GM19463 (cell line): ENCODE data around the gene DDI1.
"Not testable (repeated sequence)": the region's sequence is repeated elsewhere in the genome, so short reads cannot be mapped to it uniquely, and the experiment has no call there.

Experiments
- ATAC-seq: cut with Tn5 transposase; IDR thresholded peaks from one replicate; pipeline ENCODE4 v1.9.1; 2021; ENCODE audit warnings: mild to moderate bottlenecking, moderate library complexity; ENCODE audit not compliant: unreplicated experiment

Gene DDI1

DNA sequence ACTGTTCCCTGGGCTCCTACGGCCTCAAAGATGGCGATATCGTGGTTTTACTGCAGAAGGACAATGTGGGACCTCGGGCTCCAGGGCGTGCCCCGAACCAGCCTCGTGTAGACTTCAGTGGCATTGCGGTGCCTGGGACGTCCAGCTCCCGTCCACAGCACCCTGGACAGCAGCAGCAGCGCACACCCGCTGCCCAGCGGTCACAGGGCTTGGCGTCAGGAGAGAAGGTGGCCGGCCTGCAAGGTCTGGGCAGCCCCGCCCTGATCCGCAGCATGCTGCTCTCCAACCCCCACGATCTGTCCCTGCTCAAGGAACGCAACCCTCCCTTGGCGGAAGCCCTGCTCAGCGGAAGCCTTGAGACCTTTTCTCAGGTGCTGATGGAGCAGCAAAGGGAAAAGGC is 555 bp downstream of the DDI1 start:
- ATAC-seq = no peak

DNA sequence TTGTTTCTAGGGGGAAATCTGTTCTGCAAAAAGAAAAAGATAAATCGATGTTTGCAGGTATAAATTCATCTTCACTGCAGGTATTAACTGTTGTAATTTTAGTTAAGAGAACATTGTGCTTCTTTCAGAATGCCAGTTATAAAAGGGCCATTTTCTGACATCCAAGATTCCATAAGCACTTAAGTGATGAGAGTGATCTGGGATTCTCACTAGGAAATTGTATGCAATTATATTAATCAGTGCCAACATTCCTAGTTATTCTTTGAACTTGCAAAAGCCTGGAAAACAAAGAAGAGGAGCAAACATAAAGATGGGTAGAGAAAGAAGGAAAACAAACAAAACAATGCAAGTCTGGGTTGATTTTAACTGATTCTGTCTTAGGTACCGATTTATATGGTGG is 5.4 kb downstream of the DDI1 start:
- ATAC-seq = no peak

DNA sequence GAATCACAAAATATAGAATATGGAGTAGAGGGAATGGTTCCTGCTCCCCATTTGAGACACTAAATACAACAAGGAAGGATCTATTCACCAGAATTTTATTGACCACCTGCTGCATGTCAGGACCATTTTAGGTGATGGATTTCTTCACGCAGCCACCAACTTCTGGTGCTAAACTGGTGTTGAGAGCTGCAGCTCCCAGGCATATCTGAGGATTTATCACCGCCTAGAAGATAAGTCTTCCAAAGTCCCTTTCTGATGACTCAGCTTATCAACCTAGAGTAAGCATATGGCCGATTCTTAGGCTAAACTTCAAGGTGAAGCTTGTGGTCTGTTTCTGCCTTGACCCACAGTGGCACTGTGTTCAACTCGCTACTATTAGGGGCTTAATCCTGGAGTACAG is 6.7 kb downstream of the DDI1 start:
- no peak for ATAC-seq

DNA sequence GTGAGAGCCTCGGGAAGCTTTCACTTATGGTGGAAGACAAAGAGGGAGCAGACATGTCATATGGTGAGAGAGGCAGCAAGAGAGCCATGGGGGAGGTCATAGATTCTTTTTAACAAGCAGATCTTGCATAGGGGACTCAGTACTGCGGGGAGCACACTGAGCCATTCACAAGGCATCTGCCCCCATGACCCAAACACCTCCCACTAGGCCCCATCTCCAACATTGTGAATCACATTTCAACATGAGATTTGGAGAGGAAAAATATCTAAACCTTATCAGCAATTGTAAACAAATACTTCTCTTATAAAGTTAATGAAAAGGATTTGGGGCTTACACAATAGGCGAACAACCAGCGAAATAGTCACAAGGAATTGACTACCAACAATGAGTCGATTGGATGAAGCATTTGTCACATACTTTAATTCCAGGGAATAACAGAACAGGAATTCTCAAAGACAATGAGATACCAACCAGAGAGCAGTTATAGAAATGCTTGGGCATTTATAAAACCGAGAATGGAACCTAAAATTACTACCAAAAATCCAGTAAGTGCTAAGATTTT is 7.3 kb downstream of the DDI1 start:
- no peak for ATAC-seq

DNA sequence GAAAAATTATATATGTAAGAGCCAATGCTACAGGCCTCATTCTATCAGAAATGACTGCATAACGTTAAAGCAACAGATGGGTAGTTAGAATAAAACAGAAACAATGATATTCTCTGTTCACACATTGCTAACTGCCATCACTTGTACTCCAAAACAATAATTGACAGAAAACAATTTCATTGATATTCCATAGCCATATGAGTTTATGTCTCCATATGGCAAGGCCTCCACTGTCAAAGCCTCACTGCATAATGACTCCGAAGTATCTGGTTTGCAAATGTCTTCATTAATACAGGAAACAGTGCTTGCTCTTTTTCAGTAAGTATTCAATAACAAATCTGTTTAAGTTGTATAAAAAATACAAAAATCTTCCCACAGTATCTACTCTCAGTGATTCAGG is 9.9 kb downstream of the DDI1 start:
- ATAC-seq = no peak

DNA sequence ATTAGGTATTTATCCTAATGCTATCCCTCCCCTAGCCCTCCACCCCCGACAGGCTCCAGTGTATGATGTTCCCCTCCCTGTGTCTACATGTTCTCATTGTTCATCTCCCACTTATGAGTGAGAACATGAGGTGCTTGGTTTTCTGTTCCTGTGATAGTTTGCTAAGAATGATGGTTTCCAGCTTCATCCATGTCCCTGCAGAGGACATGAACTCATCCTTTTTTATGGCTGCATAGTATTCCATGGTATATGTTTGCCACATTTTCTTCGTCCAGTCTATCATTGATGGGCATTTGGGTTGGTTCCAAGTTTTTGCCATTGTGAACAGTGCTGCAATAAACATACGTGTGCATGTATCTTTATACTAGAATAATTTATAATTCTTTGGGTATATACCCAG is 10.4 kb downstream of the DDI1 start:
- not testable (repeated sequence) for ATAC-seq

DNA sequence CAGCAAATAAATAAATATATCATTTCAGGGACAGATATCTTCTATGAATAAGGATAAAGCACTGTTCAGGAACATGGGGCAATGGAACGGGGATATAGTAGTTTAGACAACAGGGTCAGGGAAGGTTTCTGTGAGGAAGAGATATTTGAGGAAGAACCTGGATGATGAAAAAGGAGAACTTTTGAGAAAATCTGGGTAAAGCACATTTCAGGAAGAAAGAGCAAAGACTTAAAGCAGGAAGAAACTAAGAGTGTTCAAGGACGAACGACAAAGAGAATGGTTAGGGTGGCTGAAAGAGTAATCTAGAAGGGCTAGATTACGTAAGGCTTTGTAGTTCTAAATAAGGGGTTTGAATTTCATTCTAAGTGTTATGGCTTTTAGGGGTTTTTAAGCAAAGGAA is 12.7 kb downstream of the DDI1 start:
- no peak for ATAC-seq

DNA sequence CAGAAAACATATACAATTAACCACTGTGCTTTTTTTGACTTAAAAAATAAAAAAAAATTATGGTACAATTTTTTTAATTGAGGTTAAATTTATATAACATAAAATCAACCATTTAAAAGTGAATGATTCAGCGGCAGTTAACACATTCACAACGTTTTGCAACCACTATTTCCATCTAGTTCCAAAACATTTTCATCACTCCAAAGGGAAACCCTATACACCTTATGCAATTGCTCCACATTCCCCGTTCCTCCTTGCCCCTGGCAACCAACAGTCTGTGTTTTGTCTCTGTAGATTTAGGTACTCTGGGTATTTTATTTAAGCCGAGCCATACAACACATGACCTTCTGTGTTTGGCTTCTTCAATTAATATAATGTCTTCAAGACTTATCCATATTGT is 15.3 kb downstream of the DDI1 start:
- ATAC-seq = no peak

DNA sequence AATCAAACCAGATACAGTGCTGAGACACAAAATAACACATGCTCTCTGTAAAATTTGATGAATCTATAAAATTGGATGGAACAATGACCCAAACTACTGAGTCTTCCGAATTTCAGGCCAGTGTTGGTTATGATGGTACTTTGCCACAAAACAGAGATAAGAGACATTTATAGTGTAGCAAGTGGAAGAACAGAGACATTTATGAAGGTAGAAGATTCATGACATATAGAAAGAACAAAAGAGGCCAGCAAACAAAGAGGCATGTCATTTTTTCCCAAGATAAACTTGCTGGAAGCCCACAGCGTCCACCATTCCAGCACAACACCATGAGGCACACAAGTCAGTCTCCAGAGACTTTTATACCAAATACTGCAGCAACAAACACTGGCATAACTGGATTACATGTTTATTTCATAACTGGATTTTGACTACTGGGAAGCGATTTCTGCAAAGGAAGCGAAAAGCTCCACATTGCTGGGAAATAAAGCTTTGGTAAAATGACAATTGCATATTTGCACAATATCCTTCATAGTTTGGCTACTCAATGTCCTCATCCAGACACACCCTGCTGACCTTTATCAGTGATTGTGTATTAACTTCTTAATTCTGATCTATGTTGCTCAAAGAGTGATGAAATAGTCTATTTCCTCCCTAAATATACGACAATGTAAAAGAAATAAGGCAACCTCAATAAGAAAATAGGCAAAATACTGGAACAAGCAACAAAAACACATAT is 17.5 kb downstream of the DDI1 start:
- ATAC-seq = no peak

DNA sequence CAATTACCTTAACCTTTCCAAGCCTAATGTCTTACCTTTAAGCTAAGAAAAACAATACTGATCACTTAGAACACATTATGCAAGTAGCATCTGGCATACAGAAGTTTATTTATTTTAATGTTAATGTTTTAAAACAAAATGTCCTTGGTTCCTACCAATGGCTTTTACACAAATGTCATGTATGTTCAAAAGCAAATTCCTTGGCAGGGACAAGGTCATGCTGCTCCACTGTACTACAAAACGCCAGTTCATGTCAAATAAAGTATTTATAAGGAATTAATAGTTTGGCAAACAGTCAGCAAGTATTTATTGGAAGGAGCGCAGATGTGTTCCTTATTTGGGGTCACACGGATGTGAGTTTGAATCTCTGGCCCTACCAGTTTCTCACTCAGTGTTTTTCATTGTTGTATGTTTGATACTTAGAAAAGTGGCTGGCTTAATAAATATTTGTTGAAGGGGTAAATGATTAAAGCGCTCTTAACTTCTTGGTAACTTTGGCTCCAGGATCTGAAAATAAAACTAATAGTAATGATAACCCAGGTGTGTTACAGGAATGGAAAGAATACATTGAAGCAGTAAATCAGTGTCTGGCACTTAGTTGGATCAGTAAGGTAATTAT is 18.6 kb downstream of the DDI1 start:
- no peak for ATAC-seq

DNA sequence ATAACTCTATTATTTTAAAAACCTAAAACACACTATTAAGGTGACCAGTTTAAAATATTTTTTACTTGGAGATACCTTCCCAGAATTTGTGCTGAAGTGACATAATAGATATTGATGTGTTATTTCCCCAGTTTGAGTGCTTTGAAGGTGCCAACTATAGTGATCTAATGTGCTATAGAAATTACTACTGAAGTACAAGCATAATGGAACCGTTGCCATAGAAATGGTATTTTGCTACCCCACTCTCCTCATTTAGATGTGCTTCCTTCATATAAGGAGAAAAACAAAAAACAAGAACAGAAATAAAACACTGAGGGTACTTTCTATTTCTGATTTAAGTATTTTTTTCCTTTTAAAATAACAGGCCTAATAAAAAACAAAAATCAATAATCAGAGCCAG is 19.2 kb downstream of the DDI1 start:
- ATAC-seq = no peak

DNA sequence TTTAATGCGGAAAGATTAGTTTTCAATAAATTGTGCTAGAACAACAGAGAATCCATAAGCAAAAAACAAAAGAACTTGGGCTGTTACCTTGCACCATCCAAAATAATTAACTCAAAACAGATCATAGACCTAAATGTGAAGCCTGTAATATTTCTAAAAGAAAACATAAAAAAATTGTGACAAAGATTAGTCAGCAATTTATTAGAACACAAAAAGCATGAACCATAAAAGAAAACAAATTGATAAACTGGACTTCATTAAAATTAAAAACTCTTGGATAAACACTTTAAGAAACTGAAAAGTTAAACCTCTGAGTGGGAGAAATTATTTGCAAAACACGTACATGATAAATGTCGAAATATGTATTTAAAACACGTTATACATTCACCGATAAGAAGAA is 21.5 kb downstream of the DDI1 start:
- no peak for ATAC-seq

DNA sequence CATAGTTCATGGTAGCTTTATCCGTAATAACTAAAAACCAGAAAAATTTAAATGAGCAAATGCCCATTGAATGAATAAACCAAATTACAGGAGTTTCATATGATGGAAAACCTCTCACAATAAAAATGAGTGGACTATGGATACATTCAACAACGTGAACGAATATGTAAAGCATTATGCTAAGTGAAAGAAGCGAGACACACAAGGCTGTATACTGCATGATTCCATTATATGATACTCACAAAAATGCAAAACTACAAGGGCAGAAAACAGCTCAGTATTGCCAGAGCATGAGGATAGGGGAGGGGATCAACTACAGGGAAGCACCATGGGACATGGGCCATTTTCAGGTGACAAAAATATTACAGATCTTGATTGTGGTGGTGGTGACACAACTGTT is 22.2 kb downstream of the DDI1 start:
- ATAC-seq = no peak

DNA sequence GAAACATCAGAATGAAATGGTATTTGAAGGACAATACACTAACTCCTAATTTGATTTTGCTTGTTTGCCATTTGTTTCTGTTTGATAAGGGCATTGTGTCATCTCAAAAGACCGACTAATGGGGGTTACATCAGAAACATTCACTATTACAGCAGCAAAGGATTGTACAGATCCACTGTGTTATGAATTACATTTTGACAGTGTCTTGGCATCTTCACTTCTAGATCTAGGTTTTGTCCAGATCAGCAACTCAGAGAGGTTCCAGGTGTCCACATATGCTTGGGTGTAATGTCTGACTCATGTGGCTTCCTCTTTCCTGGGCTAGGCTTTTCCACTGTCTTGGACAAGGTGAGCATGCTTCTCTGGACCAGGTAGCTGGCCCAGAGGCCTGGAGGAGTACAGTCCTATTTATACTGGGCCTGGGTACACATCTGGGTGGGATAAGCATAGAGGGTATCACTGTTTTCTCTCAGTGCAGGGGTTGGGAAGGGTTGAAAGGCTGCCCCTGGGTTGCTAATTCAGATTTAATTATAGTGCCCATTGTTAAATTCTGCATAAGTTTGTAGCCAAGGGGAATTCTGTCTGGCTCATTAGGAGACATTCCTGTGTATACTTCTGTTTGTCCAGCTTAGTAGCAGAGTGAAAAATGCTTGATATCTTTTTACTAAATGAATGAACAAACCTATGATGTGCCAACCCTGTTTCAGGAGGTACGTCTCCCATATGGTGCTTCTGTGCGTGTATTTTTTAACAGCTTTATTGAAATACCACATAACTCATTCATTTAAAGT is 23.8 kb downstream of the DDI1 start:
- no peak for ATAC-seq

DNA sequence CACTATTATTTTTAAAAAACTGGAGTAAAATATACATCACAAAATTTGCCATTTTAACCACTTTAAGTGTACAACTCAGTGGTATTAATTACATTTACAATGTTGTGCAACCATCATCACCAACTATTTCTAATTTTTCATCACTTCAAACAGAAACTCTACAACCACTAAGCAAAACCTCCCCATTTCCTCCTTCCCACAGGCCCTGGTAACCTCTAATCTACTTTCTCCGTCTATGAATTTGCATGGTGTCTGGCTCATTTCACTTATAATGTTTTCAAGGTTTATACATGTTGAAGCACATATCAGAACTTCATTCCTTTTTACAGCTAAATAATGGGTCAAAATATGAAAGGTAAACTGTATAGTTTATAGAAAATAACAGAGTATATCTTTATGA is 24.4 kb downstream of the DDI1 start:
- ATAC-seq = peak; percentile 90

DNA sequence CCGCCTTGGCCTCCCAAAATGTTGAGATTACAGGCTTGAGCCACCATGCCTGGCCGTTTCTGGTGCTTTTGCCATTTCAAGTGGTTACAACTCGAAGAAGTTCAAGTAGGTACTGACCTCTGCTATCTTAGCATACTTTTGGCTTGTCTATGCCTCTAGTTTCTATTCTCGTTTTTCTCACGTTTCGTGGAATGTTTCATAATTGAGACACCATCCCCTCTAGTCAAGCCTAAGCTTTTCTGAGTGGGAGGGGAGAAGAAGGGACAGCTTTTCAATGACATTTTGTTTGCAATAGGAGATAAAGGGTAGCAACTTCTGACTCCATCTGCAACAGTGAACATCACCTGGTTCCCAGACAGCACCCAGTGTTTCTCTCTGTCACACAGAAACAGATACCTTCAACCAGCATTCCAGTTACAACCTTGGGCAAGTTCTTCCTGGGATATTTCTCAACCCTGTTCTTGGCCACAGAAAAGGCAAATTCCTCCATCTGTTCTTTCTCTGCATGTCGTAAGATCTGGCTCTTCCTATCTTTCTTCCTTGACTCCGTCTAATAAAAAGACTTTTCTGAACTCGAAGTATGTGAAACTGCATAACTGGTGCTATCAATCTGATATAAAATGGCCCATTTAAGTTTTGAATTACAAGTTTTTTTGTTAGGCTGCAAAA is 25.5 kb downstream of the DDI1 start:
- no peak for ATAC-seq

DNA sequence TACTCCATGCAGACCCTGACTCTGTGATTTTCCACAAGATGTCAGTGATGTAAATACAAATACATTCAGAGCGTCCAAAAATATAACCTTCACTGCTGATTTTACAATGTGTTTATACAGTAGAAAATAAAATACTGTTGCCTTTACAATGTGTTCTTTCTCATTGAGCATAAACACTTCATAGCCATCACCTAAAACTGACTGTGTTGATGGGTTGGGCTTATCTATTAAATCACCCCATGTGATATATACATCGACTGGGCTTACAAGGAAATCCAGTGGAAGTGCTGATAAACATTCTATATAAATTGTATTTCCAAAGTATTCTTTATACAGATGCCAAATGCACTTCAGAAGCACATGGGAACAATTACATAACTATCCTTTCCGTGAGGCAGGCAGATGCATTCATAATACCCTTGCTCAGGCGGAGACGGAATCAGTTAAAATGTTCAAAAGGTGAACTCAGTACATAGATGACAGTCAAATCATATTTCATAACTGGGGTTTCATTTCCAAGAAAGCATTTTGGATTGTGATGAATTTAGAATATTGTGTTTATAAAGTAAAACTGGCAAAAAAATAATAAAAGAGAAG is 27.7 kb downstream of the DDI1 start:
- no peak for ATAC-seq

DNA sequence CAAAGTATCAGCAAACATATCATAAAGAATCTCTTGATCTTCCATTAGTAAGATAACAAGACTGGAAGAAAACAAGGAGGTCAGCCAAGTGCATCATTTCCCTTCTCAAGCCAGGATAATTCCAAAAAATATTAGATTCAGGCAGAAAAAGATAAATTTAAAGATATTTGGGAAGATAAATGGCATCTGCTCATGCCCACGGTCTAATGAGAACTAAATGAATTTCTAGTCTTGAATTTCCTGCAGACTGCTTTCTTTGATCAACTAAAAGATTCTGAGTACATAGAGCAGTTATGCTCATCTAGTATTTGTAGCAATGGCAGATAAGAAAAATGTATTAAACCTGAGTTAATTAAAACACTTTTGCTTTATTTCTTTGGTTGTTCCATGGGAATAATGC is 31.1 kb downstream of the DDI1 start:
- no peak for ATAC-seq

DNA sequence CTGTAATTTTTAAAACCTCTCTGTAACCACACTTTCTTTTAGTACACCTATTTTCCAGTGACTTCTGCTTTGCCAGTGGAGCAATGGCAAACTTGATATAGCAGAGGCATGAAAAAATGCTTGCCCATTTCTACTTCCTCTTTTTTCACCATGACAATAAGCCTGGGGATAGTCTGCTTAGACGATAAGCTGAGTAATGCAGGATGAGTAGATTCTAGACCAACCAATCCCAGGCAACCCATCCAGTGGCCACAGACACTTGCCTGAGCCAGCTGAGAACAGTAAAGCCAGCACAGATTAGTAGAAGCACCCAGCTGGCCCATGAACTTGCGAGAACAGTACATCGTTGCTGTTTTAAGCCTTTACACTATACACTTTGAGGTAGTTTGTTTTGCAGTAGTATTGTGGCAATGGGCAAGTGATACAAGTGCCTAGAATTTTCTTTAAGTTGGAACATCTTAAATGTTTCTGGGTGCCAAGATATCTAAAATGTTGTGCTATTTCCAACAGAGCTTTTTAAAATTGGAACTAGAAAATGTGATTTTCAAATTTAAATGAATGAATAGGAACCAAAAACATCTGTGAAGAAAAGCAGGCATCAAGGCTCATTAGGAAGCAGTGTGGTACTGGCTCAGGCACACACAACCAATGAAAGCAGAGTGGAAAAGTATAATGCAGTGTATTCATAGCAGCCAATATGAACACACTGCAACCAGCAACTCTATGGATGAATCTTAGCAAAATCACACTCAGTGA is 37.7 kb downstream of the DDI1 start:
- peak; percentile 95 for ATAC-seq

DNA sequence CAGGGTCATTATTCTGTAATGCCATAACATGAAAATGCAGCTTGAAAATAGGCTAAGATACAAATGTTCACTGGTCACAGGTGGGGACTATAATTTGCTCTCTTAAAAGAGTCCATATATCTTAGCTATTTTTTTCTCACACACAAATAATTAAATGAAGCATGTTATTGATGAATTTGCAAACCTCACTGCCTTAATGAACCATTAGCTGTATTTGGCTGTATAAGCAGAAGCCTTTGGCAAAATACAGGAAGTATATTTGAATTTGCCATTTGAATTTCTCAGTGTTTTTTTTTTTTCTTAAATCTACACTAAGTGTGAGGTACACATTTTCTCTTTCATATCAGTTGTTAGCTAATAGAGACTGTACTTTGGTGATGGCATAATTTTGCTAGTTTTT is 38.7 kb downstream of the DDI1 start:
- ATAC-seq = no peak
